Lower lobe of right lung (tissue), 2 donors: ENCODE measurements around the gene ATP8B3. TPM values are rescaled to one million over a fixed set of nuclear protein-coding genes. Genes with fewer than 3 reads are reported as not detected.

Source experiments
- ATAC-seq, 2 donors: fragments of 200-7000 bp; cut with Tn5 transposase; one replicate each; pipeline ENCODE4 v1.9.1; 2020 to 2022; ENCODE audit warnings: mild to moderate bottlenecking in 2 of 2, moderate library complexity in 2 of 2
- DNase-seq: peaks from one replicate; pipeline ENCODE4 v3.0.0-alpha.2; 2020
- H3K27ac ChIP-seq: fragments of 200-600 bp; one replicate; pipeline ENCODE4 v1.8.0; 2022
- H3K27me3 ChIP-seq: fragments of 200-600 bp; one replicate; pipeline ENCODE4 v1.8.0; 2022; ENCODE audit warnings: low read depth
- H3K36me3 ChIP-seq: fragments of 200-600 bp; one replicate; pipeline ENCODE4 v1.8.0; 2022; ENCODE audit warnings: mild to moderate bottlenecking
- H3K4me1 ChIP-seq: fragments of 200-600 bp; one replicate; pipeline ENCODE4 v1.8.0; 2022
- H3K4me3 ChIP-seq: fragments of 200-600 bp; one replicate; pipeline ENCODE4 v1.8.0; 2022; ENCODE audit warnings: mild to moderate bottlenecking
- H3K9me3 ChIP-seq: fragments of 200-600 bp; one replicate; pipeline ENCODE4 v1.8.0; 2022
- intact Hi-C: fragments of 100-400 bp; cut with DNase I; formaldehyde crosslinking; loops from one replicate; pipeline ENCODE4 v1.11.0; 2022
- total RNA-seq: library from RNA; stranded (reverse); fragmentation: NEBNext Ultra II Directional; extraction: Animal tissue kit (Norgen Biotek cat#: 25700); gene quantifications from one replicate; pipeline ENCODE4 v1.2.1, GENCODE V29; 2021
- TF ChIP-seq, protein P1 (sequence below): fragments of 200-600 bp; IDR thresholded peaks from one replicate; pipeline ENCODE4 v1.8.0; 2022; ENCODE audit warnings: antibody characterized with exemption, mild to moderate bottlenecking
- donor health status: DM: no; HTN: yes; CAD: no; lungs with severe emphysema.

The ATP8B3 gene
- total RNA-seq, 1 donor from 2014 or later = 2.1 TPM

DNA sequence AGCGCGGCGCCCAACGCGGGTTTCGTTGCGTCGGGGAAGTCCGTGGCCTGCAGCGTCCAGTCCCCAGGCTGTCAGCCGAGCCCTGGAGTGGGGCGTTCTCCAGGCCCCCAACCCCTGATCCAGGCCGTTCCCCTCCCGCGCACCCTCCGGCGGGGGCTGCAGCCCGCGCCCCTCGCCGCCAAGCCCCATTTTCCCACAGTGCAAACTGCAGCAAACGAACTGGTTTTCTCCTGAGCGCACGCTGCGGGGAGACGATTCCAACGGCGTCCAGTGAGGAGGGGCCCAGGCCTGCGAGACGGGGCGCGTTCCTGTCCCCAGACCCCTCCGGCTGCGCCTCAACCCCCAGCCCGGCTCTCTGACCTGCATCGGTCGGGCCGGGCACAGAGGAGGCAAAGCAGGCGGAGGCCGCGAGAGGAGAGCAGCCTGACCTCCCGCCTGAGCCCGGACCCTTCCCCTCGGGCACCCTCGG, 63.2 kb downstream of the ATP8B3 start:
- Histone ChIP-seq H3K4me3 (no peak overlapping the region), H3K36me3 (no peaks in the 10 kb centered on the region), H3K27me3 (peaks cover 83% of the 10 kb centered on the region), H3K27ac (no peak overlapping the region), H3K4me1 (peaks cover 23% of the 10 kb centered on the region), H3K9me3 (no peaks in the 10 kb centered on the region)
- ATAC-seq (peak in 1 of 2 donors; percentile 10), DNase-seq (no peak)
- intact Hi-C loops = no loop called here
- TF ChIP-seq, protein P1, sequence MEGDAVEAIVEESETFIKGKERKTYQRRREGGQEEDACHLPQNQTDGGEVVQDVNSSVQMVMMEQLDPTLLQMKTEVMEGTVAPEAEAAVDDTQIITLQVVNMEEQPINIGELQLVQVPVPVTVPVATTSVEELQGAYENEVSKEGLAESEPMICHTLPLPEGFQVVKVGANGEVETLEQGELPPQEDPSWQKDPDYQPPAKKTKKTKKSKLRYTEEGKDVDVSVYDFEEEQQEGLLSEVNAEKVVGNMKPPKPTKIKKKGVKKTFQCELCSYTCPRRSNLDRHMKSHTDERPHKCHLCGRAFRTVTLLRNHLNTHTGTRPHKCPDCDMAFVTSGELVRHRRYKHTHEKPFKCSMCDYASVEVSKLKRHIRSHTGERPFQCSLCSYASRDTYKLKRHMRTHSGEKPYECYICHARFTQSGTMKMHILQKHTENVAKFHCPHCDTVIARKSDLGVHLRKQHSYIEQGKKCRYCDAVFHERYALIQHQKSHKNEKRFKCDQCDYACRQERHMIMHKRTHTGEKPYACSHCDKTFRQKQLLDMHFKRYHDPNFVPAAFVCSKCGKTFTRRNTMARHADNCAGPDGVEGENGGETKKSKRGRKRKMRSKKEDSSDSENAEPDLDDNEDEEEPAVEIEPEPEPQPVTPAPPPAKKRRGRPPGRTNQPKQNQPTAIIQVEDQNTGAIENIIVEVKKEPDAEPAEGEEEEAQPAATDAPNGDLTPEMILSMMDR = no peak

GRCh38 chr19:1748115-1748872, 63.8 kb downstream of the ATP8B3 start:
- Histone ChIP-seq H3K9me3 (no peaks in the 10 kb centered on the region), H3K36me3 (no peaks in the 10 kb centered on the region), H3K27ac (no peak overlapping the region), H3K4me3 (no peak overlapping the region), H3K27me3 (peaks cover 89% of the 10 kb centered on the region), H3K4me1 (peaks cover 23% of the 10 kb centered on the region)
- intact Hi-C loops = no loop called here
- TF ChIP-seq, protein P1 = no peak
- DNase-seq = no peak
- ATAC-seq = no peak

- ATAC-seq (peak in 1 of 2 donors; percentile 34), DNase-seq (no peak)
- TF ChIP-seq, protein P1 = no peak
- peaks cover 23% of the 10 kb centered on the region for H3K4me1 ChIP-seq
- no peaks in the 10 kb centered on the region for H3K9me3 ChIP-seq
- peaks cover 89% of the 10 kb centered on the region for H3K27me3 ChIP-seq
- intact Hi-C loops = no loop called here
- no peaks in the 10 kb centered on the region for H3K36me3 ChIP-seq
- no peak overlapping the region for H3K27ac ChIP-seq
- no peak overlapping the region for H3K4me3 ChIP-seq
Observed at GRCh38 chr19:1747285-1748114, 64.6 kb downstream of the ATP8B3 start.

- Histone ChIP-seq H3K4me3 (no peak overlapping the region), H3K9me3 (no peaks in the 10 kb centered on the region), H3K27ac (no peak overlapping the region), H3K36me3 (no peaks in the 10 kb centered on the region), H3K27me3 (peaks cover 87% of the 10 kb centered on the region), H3K4me1 (peaks cover 23% of the 10 kb centered on the region)
- DNase-seq (no peak), ATAC-seq (no peak)
- TF ChIP-seq, protein P1 = no peak
- intact Hi-C loops = no loop called here
Observed at GRCh38 chr19:1746401-1747284, 65.4 kb downstream of the ATP8B3 start.

DNA sequence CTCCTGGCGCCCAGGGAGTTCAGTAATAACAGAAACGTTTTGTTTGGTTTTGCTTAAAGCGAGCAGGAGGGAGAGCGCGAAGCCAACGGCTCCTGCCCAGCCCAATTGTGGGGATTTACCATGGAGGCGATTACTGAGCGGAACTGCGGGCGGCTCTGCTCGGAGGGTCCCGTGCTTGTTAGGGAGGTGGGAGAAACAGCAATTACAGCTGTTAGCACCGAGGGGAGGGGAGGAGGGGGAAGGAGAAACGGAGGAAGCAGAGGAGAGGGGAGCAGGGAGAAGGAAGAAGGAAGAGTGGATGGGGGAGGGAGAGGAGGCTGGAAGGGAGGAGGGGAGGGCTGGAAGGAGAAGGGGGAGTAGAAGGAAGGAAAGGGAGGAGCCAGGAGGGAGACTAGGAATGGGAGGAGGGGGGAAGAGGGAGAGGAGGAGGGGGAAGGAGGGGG, 66.5 kb downstream of the ATP8B3 start:
- peaks cover 78% of the 10 kb centered on the region for H3K27me3 ChIP-seq
- TF ChIP-seq, protein P1 = no peak
- DNase-seq (no peak), ATAC-seq (no peak)
- no peak overlapping the region for H3K27ac ChIP-seq
- H3K4me3 ChIP-seq = no peak overlapping the region
- H3K9me3 ChIP-seq = no peaks in the 10 kb centered on the region
- intact Hi-C loops = no loop called here
- no peaks in the 10 kb centered on the region for H3K36me3 ChIP-seq
- peaks cover 23% of the 10 kb centered on the region for H3K4me1 ChIP-seq
